Chondrocyte (in vitro differentiated cells): Measurements from ENCODE around the gene ZNF536. TPM values are rescaled to one million over a fixed set of nuclear protein-coding genes. Genes with fewer than 3 reads are reported as not detected.

ENCODE experiments used
- DNase-seq: peaks from one replicate; pipeline ENCODE4 v3.0.0; 2021; ENCODE audit warnings: mixed read lengths, low spot score
- H3K27ac Mint-ChIP-seq: one replicate; pipeline ENCODE4 v1.8.0; 2021; ENCODE audit warnings: mild to moderate bottlenecking, moderate library complexity, mixed read lengths; ENCODE audit not compliant: unreplicated experiment
- H3K27me3 Mint-ChIP-seq: 2 replicates; pipeline ENCODE4 v1.8.0; 2021; ENCODE audit warnings: low read depth, mixed read lengths
- H3K36me3 Mint-ChIP-seq: 2 replicates; pipeline ENCODE4 v1.8.0; 2021; ENCODE audit warnings: low read depth, mixed read lengths
- H3K4me1 Mint-ChIP-seq: 2 replicates; pipeline ENCODE4 v1.8.0; 2021; ENCODE audit warnings: low read depth, mild to moderate bottlenecking, mixed read lengths
- H3K4me3 Mint-ChIP-seq: one replicate; pipeline ENCODE4 v1.8.0; 2021; ENCODE audit warnings: mild to moderate bottlenecking, moderate library complexity, mixed read lengths; ENCODE audit not compliant: unreplicated experiment
- H3K9me3 Mint-ChIP-seq: 2 replicates; pipeline ENCODE4 v1.8.0; 2021; ENCODE audit warnings: low read depth, mixed read lengths
- CTCF ChIP-seq: fragments of 200-600 bp; sonication (generic); IDR thresholded peaks from 2 replicates; pipeline ENCODE4 v1.5.0; 2021; ENCODE audit warnings: antibody characterized with exemption, mild to moderate bottlenecking, moderate library complexity
- long read RNA-seq: library from polyadenylated mRNA; stranded (forward); transcript quantifications from one replicate; pipeline ENCODE4 v2.0.0, GENCODE V29; 2021
- total RNA-seq: library from RNA; stranded (reverse); gene quantifications from 3 replicates; pipeline ENCODE4 v1.2.1, GENCODE V29; 2021

ZNF536 gene
- not detected in 3 replicates for total RNA-seq
- long read RNA-seq = 0 reads

- Mint-ChIP-seq H3K9me3 (no peaks in the 10 kb centered on the region), H3K27ac (no peak within 1 kb of the TSS), H3K27me3 (peaks cover 37% of the 10 kb centered on the region), H3K4me1 (no peaks in the 10 kb centered on the region), H3K36me3 (no peaks in the 10 kb centered on the region), H3K4me3 (no peak within 1 kb of the TSS)
- DNase-seq = no peak
- no peak for TF ChIP-seq CTCF
These were observed at the start of gene ZNF536 for GRCh38 chr19:30371960-30372824. Gene ZNF536 (plus strand): TSS chr19:30372384. CDS start chr19:30443563, 71,179 bp downstream.

- H3K4me3 Mint-ChIP-seq = no peak overlapping the region
- H3K27ac Mint-ChIP-seq = no peak overlapping the region
- no peaks in the 10 kb centered on the region for H3K36me3 Mint-ChIP-seq
- DNase-seq = no peak
- TF ChIP-seq CTCF = no peak
- H3K4me1 Mint-ChIP-seq = no peaks in the 10 kb centered on the region
- peaks cover 14% of the 10 kb centered on the region for H3K9me3 Mint-ChIP-seq
- H3K27me3 Mint-ChIP-seq = no peaks in the 10 kb centered on the region
These were observed 49.4 kb upstream of the ZNF536 start for GRCh38 chr19:30322641-30323320.

GRCh38 chr19:30323904-30324303 lies 48.3 kb upstream of the ZNF536 start:
- Mint-ChIP-seq H3K27me3 (no peaks in the 10 kb centered on the region), H3K4me1 (no peaks in the 10 kb centered on the region), H3K36me3 (no peaks in the 10 kb centered on the region), H3K27ac (no peak overlapping the region), H3K4me3 (no peak overlapping the region), H3K9me3 (peaks cover 16% of the 10 kb centered on the region)
- TF ChIP-seq CTCF = no peak
- no peak for DNase-seq

GRCh38 chr19:30324982-30325381 lies 47.2 kb upstream of the ZNF536 start:
- no peak overlapping the region for H3K4me3 Mint-ChIP-seq
- no peaks in the 10 kb centered on the region for H3K27me3 Mint-ChIP-seq
- no peak for DNase-seq
- TF ChIP-seq CTCF = no peak
- no peaks in the 10 kb centered on the region for H3K36me3 Mint-ChIP-seq
- H3K4me1 Mint-ChIP-seq = no peaks in the 10 kb centered on the region
- no peak overlapping the region for H3K27ac Mint-ChIP-seq
- peaks cover 17% of the 10 kb centered on the region for H3K9me3 Mint-ChIP-seq

- Mint-ChIP-seq H3K9me3 (peaks cover 17% of the 10 kb centered on the region), H3K4me3 (no peak overlapping the region), H3K27ac (no peak overlapping the region), H3K4me1 (no peaks in the 10 kb centered on the region), H3K27me3 (no peaks in the 10 kb centered on the region), H3K36me3 (no peaks in the 10 kb centered on the region)
- TF ChIP-seq CTCF = no peak
- no peak for DNase-seq
These were observed 46.4 kb upstream of the ZNF536 start for GRCh38 chr19:30325676-30326392.
